Stimulated activated CD8-positive, alpha-beta memory T cell treated with anti-CD3 and anti-CD28 coated beads, Interleukin-7, amount 100 ng/mL, for 4 hours (primary cell): ENCODE results near the gene FRMD5.

ENCODE experiments used
- DNase-seq, 2 donors: peaks; one replicate each; pipeline ENCODE4 v3.0.0-alpha.2; 2020; ENCODE audit warnings: low read depth in 2 of 2

The FRMD5 gene

GRCh38 chr15:43930079-43930478 is 265.0 kb downstream of the FRMD5 start:
- no peak for DNase-seq

DNA sequence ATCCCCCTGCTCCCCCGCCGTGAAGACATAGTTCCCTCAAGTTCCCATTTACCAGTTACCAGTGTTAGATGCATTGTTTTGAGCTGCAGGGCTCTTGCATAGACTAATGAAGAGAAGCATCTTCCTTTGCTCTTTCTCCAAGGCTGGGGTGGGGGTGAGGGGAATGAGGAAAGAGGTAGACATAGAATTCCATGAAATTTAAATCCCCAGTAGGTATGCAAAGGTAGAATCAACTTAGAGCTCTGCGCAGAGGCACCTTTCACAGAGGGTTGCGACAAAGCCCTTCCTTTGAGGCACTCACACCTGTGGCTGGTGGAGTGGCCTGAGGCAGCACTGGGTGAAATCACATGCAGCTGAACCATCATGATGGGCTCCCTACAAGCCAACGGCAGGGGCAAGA is 266.9 kb downstream of the FRMD5 start:
- DNase-seq, result no peak

- no peak for DNase-seq
Measured at GRCh38 chr15:43927203-43927602, 267.9 kb downstream of the FRMD5 start.

DNA sequence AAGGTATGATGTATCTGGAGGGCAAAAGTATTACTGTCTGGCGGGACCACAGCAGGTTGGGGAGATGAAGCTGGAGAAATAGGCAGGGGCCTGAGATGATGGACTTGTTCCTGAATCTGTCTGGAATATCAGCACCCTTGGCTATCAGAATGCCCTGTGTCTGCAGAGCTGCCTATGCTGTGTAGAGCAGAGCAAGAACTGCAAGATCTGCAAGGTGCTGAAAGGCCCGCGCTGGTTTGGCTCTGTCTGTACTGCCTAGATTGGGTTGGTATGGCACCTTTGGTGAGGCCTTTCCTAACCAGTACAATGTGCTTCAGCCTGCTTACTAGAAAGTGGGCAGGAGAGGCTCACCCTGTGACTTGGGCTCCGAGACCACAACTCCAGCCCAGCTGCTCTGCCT is 271.5 kb downstream of the FRMD5 start:
- no peak for DNase-seq

GRCh38 chr15:43922021-43922420 is 273.1 kb downstream of the FRMD5 start:
- no peak for DNase-seq

GRCh38 chr15:43920815-43921214 is 274.3 kb downstream of the FRMD5 start:
- DNase-seq, result no peak

- DNase-seq, result no peak
Measured at GRCh38 chr15:43920254-43920600, 274.8 kb downstream of the FRMD5 start.

- no peak for DNase-seq
Measured at GRCh38 chr15:43919540-43920253, 275.4 kb downstream of the FRMD5 start.

- no peak for DNase-seq
Measured at GRCh38 chr15:43918717-43919116, 276.4 kb downstream of the FRMD5 start.

DNA sequence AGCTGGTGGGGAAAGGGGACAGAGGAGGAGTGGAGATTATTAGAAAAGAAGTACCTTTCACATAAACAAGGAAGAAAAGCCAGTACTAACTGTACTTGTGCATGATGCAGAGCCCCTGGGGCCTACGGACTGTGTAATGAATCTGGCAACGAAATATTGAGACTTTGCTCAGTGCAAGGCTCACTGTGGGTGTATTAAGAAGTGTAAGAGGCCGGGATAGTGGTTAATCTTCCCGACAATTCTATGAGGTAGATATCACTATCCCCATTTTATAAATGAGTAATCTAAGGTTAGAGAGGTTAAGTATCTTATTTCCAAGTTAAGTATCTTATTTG is 278.8 kb downstream of the FRMD5 start:
- no peak for DNase-seq

DNA sequence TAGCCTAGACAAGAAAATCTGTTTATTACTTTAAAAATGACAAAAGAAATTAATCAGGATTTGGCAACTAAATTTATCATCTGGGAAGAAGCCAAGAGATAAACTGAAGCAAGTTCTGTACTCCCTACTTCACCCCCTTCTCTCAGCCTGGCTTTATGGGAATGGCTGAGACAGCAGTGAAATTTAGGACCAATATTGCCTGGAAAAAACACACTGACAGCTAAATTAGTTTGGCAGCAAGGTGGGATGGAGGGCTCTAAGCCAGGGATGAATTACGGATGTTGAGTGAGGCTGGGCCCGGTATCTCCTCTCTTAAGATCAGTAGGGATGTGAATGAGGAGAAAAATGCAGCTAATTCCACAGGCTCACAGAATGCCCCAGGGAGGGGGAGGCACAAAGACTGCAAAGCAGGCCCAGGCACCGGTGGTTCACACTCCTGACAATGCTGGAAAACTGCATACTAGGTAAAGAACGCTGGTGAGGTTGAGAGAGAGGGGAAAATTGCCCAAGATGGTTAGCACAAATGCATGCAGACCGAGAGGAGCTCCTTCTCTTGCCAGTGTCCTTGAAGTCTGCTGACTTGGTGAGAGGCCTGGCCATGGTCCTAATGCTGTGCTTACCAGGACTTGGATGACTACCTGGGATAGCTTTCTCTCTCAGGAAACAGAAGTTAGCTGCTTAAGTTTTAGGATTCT is 279.3 kb downstream of the FRMD5 start:
- no peak for DNase-seq

- no peak for DNase-seq
Measured at GRCh38 chr15:43913941-43914340, 281.1 kb downstream of the FRMD5 start.

DNA sequence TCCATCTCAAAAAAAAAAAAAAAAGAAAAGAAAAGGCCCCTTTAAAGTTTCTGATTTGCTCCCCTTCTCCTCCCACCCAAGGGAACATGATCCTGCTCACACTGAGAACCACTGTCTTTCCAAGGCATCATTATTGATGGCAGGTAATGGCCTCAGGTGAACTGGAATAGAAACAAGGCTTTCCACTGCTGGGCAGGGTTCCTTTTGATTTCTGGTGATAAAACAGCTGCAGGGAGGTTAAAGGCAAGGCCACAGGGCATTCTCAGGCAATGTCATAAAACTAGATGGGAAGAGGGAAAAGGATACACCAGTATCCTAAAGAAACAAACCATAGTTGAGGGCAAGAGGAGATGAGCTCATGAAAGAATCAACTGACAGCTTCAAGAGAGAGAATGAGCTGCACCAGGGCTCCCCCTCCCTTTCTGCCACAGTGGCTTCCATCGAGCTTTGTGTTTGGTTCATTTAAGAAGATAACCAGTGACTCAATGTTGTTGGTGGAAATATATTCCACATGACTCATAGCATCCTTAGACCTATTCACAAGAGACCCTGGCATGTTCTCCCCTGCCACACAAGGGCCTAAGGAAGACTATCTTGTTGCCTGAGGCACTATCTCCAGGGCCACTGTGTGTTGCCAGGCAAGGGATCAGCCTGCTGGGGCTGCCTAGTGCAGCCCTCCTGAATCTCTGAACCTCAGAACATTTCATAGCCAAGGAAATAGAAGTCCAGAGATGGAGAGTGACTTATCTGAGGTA is 281.9 kb downstream of the FRMD5 start:
- no peak for DNase-seq

DNA sequence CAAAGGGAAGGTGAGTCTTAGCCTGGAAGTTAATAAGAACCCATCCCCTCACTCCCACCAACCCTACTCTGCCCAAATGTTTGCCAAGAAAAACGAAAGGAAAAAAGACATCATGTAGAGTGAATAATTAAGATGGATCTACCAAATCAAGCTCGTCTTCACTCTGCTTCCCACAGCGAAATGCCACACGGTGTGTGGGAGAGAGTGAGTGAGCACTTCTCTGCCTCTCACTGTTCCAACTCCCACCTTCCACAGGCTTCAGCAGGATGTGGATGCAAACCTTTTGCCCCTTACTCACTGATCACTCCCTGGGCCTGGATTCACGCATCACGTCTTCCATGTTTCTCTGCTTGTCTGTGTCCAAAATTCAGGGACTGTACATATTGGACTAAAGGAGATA is 282.9 kb downstream of the FRMD5 start:
- no peak for DNase-seq

DNA sequence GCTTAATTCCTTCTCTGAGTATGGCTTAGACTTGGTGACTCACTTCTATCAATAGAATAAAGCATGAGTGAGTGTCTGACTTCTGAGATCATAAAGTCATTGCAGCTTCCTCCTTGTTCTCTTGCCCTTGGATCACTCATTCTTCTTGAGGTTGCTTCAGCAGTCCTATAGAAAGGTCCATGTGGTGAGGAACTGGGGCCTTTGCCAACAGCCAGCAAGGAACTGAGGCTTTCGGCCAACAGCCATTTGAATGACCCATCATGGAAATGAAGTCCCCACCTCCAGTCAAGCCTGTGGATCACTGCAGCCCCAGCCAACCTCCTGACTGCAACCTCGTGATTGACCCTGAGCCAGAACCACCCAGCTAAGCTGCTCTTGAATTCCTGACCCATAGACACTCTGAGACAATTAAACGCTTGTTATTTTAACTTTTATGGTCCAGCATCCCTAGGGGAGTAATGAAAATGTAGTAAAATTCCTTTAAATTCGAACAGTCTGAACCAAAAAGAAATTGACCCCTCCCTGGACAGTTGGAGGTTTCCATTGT is 283.8 kb downstream of the FRMD5 start:
- no peak for DNase-seq

- no peak for DNase-seq
Measured at GRCh38 chr15:43908516-43909050, 286.5 kb downstream of the FRMD5 start.

GRCh38 chr15:43905755-43906154 is 289.3 kb downstream of the FRMD5 start:
- no peak for DNase-seq

DNA sequence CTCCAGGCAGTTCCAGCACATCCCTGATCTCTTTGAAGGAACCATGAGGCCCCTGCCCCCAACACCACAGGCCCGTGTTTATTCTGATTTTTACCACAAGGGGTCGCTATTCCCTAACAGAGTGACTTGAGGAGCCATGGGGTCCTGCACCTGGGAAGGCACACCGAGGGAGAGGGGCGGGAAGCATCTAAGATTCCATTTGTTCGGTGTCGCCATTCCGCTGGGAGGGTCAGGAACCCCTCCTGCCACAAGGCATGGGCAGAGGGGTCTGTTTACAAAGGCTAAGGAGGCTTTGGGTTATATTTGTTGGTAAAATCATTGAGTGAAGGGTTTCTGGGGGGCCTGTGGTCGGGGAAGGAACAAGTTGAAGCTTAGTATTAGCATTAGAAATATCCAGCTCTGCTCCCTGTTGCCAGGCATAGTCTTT is 291.2 kb downstream of the FRMD5 start:
- DNase-seq, result peak; percentile 8 to 13

DNA sequence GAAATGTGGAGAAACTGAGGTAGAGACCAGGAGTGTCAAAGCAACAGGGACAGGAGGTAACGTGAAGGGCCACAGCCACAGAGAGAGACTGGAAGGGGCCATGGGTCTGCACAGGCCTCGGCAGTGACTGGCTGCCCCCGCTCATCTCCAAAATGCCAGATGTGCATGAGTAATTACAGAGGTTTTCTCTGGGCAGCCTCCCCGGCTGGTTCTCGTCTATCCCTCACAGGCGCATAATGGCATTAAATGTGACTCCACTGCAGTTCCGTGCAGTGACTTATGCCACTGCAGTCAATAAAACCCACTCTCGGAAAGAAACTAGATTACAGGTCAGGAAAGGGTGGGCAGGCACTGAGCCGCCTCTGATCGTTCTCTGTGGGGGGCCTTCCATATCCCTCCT is 293.6 kb downstream of the FRMD5 start:
- no peak for DNase-seq

DNA sequence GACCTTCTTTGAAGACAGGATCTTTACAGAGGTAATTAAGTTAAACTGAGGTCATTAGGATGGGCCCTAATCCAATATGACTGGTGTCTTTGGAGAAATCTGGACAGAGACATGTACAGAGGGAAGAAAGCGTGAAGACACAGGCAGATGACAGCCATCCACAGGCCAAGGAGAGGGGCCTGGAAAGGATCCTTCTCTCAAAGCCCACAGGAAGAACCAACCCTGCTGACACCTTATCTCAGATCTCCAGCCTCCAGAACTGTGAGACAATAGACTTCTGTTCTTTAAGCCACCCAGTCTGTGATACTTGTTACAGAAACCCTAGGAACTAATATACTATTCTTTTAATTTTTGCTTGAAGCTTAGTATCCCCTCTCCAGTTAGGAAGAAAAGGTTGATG is 294.1 kb downstream of the FRMD5 start:
- no peak for DNase-seq

GRCh38 chr15:43899928-43900327 is 295.1 kb downstream of the FRMD5 start:
- DNase-seq, result no peak

DNA sequence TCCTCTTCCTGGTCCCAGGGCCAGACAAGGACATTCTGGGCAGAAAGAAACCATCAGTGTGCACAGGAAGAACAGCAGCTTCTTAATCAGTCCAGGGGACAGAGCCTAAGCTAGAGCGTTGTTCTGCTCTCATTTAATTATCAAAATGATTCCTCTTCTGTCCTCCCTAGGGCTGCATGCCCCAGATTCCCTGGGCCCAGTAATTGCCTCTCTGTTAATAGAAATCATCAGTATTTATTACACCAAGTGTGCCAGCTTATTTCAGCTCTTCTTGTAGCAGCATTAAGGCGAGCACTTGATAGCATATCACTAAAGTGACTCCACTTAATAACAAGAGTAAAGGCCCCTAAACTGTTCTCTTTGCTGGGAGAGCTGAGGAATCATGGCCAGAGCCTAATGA is 296.2 kb downstream of the FRMD5 start:
- no peak for DNase-seq

DNA sequence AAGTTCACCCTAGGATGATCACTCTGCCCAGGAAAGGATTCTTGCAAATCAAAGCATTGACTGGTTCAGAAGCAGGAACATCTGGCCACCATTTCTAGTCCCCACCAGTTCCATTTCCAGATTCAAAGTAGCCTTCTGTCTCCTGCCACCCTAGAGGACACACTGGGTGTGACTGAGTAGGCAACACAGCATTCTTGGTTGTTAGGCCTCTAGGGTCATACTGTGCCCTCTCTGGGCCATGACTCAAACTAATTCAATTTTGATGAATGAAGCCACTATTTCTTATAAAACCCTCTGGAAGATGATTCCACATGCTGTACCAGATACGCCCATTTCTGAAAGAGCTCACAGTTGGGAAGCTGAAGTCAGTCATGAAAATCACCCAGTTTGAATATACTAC is 298.5 kb downstream of the FRMD5 start:
- DNase-seq, result no peak
